ENCODE data around the gene HHAT. TPM values are rescaled to one million over a fixed set of nuclear protein-coding genes. Genes with fewer than 3 reads are reported as not detected.

The HHAT gene
- polyA plus RNA-seq, 4 donors: 12.7 to 14.2 (median 13.9) TPM

- no peak for DNase-seq (ENCODE audit: low read depth in 4 of 4, low spot score in 2 of 4)
Measured at GRCh38 chr1:210531475-210532222, 202.9 kb downstream of the HHAT start.

GRCh38 chr1:210532223-210532598, 203.5 kb downstream of the HHAT start:
- no peak for DNase-seq (ENCODE audit: low read depth in 4 of 4, low spot score in 2 of 4)

- no peak for DNase-seq (ENCODE audit: low read depth in 4 of 4, low spot score in 2 of 4)
Measured at GRCh38 chr1:210535761-210536160, 207.1 kb downstream of the HHAT start.

GRCh38 chr1:210536254-210536961, 207.7 kb downstream of the HHAT start:
- no peak for DNase-seq (ENCODE audit: low read depth in 4 of 4, low spot score in 2 of 4)

GRCh38 chr1:210540288-210540687, 211.6 kb downstream of the HHAT start:
- no peak for DNase-seq (ENCODE audit: low read depth in 4 of 4, low spot score in 2 of 4)

GRCh38 chr1:210541680-210542358, 213.1 kb downstream of the HHAT start:
- DNase-seq (ENCODE audit: low read depth in 4 of 4, low spot score in 2 of 4): no peak

GRCh38 chr1:210551899-210552298, 223.2 kb downstream of the HHAT start:
- no peak for DNase-seq (ENCODE audit: low read depth in 4 of 4, low spot score in 2 of 4)

- no peak for DNase-seq (ENCODE audit: low read depth in 4 of 4, low spot score in 2 of 4)
Measured at GRCh38 chr1:210553711-210554110, 225.0 kb downstream of the HHAT start.

GRCh38 chr1:210554382-210554781, 225.7 kb downstream of the HHAT start:
- no peak for DNase-seq (ENCODE audit: low read depth in 4 of 4, low spot score in 2 of 4)

- DNase-seq (ENCODE audit: low read depth in 4 of 4, low spot score in 2 of 4): no peak
Measured at GRCh38 chr1:210556475-210556874, 227.8 kb downstream of the HHAT start.

GRCh38 chr1:210557426-210558077, 228.8 kb downstream of the HHAT start:
- no peak for DNase-seq (ENCODE audit: low read depth in 4 of 4, low spot score in 2 of 4)

- no peak for DNase-seq (ENCODE audit: low read depth in 4 of 4, low spot score in 2 of 4)
Measured at GRCh38 chr1:210558302-210558701, 229.6 kb downstream of the HHAT start.

GRCh38 chr1:210565306-210565705, 236.6 kb downstream of the HHAT start:
- DNase-seq (ENCODE audit: low read depth in 4 of 4, low spot score in 2 of 4): no peak

- no peak for DNase-seq (ENCODE audit: low read depth in 4 of 4, low spot score in 2 of 4)
Measured at GRCh38 chr1:210568631-210569030, 239.9 kb downstream of the HHAT start.

GRCh38 chr1:210570116-210570515, 241.4 kb downstream of the HHAT start:
- no peak for DNase-seq (ENCODE audit: low read depth in 4 of 4, low spot score in 2 of 4)

GRCh38 chr1:210571356-210572284, 242.9 kb downstream of the HHAT start:
- no peak for DNase-seq (ENCODE audit: low read depth in 4 of 4, low spot score in 2 of 4)

GRCh38 chr1:210573141-210573540, 244.4 kb downstream of the HHAT start:
- no peak for DNase-seq (ENCODE audit: low read depth in 4 of 4, low spot score in 2 of 4)

- no peak for DNase-seq (ENCODE audit: low read depth in 4 of 4, low spot score in 2 of 4)
Measured at GRCh38 chr1:210582205-210582970, 253.7 kb downstream of the HHAT start.

GRCh38 chr1:210584439-210585113, 255.9 kb downstream of the HHAT start:
- peak; percentile 19 to 65 (median 30) for DNase-seq (ENCODE audit: low read depth in 4 of 4, low spot score in 2 of 4)

All from left renal cortex interstitium (tissue), 4 donors.